Mucosa of descending colon (tissue), 3 donors: ENCODE measurements around the gene ACSS1. TPM values are rescaled to one million over a fixed set of nuclear protein-coding genes. Genes with fewer than 3 reads are reported as not detected.

ENCODE experiments used
- ATAC-seq: fragments of 200-7000 bp; cut with Tn5 transposase; one replicate; pipeline ENCODE4 v1.9.1; 2020; ENCODE audit warnings: mild to moderate bottlenecking, moderate library complexity
- DNase-seq, 3 donors: peaks; one replicate each; pipeline ENCODE4 v3.0.0-alpha.2; 2020
- H3K36me3 ChIP-seq: fragments of 200-600 bp; one replicate; pipeline ENCODE4 v1.8.0; 2021; ENCODE audit warnings: low read depth, mild to moderate bottlenecking
- H3K4me1 ChIP-seq: fragments of 200-600 bp; one replicate; pipeline ENCODE4 v1.8.0; 2021; ENCODE audit warnings: low read depth, mild to moderate bottlenecking
- H3K4me3 ChIP-seq: fragments of 200-600 bp; one replicate; pipeline ENCODE4 v1.8.0; 2021; ENCODE audit warnings: mild to moderate bottlenecking
- H3K9me3 ChIP-seq: fragments of 200-600 bp; one replicate; pipeline ENCODE4 v1.8.0; 2021; ENCODE audit warnings: mild to moderate bottlenecking
- CTCF ChIP-seq: fragments of 200-600 bp; IDR thresholded peaks from one replicate; pipeline ENCODE4 v1.8.0; 2022; ENCODE audit warnings: antibody characterized with exemption, mild to moderate bottlenecking
- intact Hi-C, 2 donors: fragments of 100-400 bp; cut with DNase I in 1 of 2; cut with micrococcal nuclease in 1 of 2; formaldehyde crosslinking; loops; one replicate each; pipeline versions ENCODE4 v1.11.0 to v1.11.1; 2022; cut with DNase I, micrococcal nuclease
- total RNA-seq, 3 donors: library from RNA; stranded (reverse); fragmentation: NEBNext Ultra II Directional in 2 of 3; extraction: Animal tissue kit (Norgen Biotek cat#: 25700) in 2 of 3; gene quantifications; one replicate each; pipeline versions ENCODE4 v1.2.1 to v1.2.4, GENCODE V29; 2021 to 2023
- donor health status: DM: no; HTN: no; CAD: no; lungs with moderate emphysema.
- donor health status: DM: no; HTN: no; CAD: no.
- donor health status: DM: no; HTN: yes; CAD: no.

The ACSS1 gene
- total RNA-seq, 3 donors from 2014 or later: 29.8 to 37.9 (median 36.9) TPM

- intact Hi-C loops: no loop called here
- no peak for TF ChIP-seq CTCF
- peak in 1 of 3 donors; percentile 54 for DNase-seq
- ATAC-seq: peak; percentile 62
- no peak overlapping the region for H3K4me3 ChIP-seq
- no peaks in the 10 kb centered on the region for H3K36me3 ChIP-seq
- peaks cover 9% of the 10 kb centered on the region for H3K4me1 ChIP-seq
- no peaks in the 10 kb centered on the region for H3K9me3 ChIP-seq
These were observed 19.0 kb upstream of the ACSS1 start for GRCh38 chr20:25076731-25077609.

- Histone ChIP-seq H3K4me1 (peaks cover 8% of the 10 kb centered on the region), H3K4me3 (no peak overlapping the region), H3K36me3 (no peaks in the 10 kb centered on the region), H3K9me3 (no peaks in the 10 kb centered on the region)
- no peak for TF ChIP-seq CTCF
- no peak for DNase-seq
- ATAC-seq: no peak
- intact Hi-C loops: no loop called here
These were observed 18.3 kb upstream of the ACSS1 start for GRCh38 chr20:25076201-25076600.

- intact Hi-C loops: no loop called here
- no peak for TF ChIP-seq CTCF
- H3K4me1 ChIP-seq: no peaks in the 10 kb centered on the region
- ATAC-seq: no peak
- DNase-seq: no peak
- no peaks in the 10 kb centered on the region for H3K36me3 ChIP-seq
- H3K9me3 ChIP-seq: no peaks in the 10 kb centered on the region
- H3K4me3 ChIP-seq: no peak overlapping the region
These were observed 15.6 kb upstream of the ACSS1 start for GRCh38 chr20:25073544-25073943.

DNA sequence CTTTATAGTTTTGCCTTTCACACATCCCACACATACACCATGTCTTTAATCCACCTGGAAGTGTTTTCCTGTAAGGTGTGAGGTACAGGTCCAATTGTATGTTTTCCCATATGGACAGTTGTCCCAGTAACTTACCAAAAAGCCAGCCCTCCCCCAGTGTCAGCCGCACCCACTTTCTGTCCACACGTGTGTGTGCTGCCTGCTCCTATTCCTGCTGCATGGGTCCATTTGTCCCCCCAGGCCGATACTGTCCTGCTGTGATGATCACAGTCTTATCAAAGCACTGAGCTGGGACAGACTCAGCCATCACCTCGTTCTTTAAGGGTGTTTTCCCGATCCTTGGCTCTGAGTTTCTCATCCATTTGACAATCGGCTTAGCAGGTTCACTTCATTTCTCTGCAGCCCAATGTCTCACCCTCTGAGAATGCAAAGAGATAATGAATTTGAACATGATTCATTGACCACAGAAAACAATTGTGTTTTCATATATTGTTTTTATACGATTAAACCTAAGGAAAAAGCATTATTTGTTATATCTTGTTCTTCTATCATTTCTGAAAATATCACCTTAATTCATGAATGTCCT lies 14.4 kb upstream of the ACSS1 start:
- no peak overlapping the region for H3K4me3 ChIP-seq
- intact Hi-C loops: no loop called here
- no peak for TF ChIP-seq CTCF

DNA sequence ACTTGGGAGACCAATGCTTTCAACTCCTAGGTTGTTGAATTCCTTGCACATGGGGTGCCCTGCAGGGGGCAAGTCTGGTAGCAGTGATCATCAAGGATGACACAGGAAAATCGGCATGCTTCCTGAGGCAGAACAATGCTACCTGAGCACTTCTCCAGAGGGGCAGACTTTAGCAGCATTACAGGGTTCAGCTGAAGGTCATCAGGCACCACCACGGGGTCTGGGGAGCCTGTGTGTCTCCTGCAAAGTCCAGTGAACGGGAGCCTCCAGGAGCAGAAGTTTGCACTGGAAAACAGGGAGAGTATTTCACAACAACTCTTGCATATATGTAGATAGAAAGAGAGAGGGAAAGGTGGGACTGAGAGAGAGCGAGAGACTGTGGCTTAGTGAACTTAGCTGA lies 13.8 kb upstream of the ACSS1 start:
- intact Hi-C loops: no loop called here
- H3K9me3 ChIP-seq: no peaks in the 10 kb centered on the region
- no peak overlapping the region for H3K4me3 ChIP-seq
- no peaks in the 10 kb centered on the region for H3K4me1 ChIP-seq
- no peaks in the 10 kb centered on the region for H3K36me3 ChIP-seq
- no peak for TF ChIP-seq CTCF
- ATAC-seq (no peak), DNase-seq (no peak)

More for the DNA sequence above, 14.4 kb upstream of the ACSS1 start:
- no peaks in the 10 kb centered on the region for H3K9me3 ChIP-seq
- DNase-seq (no peak), ATAC-seq (no peak)
- no peaks in the 10 kb centered on the region for H3K36me3 ChIP-seq
- H3K4me1 ChIP-seq: no peaks in the 10 kb centered on the region
